K562 (cell line): ENCODE data around the gene NBEAL2. TPM values are rescaled to one million over a fixed set of nuclear protein-coding genes. Genes with fewer than 3 reads are reported as not detected.

Experiments
- ATAC-seq: fragments of 200-7000 bp; cut with Tn5 transposase; 3 replicates; pipeline ENCODE4 v1.9.1; 2020; ENCODE audit warnings: moderate library complexity
- BruUV-seq: library from RNA; stranded (reverse); fragments of 400-500 nt; replicated peaks from 2 replicates; lab custom pipeline; 2021; lab: Mats Ljungman, UMichigan
- CTCF ChIA-PET: fragments of 300-600 bp; formaldehyde crosslinking; extraction: SDS; loops from one replicate; lab custom pipeline; 2021; ENCODE audit warnings: low intra/inter-chr PET ratio; lab: Yijun Ruan, JAX
- POLR2A ChIA-PET: fragments of 300-600, 350-650 bp; sonication (Branson Sonifier 250); formaldehyde crosslinking; extraction: SDS; loops from one replicate; lab custom pipeline; 2021; ENCODE audit warnings: antibody characterized with exemption, inconsistent platforms; lab: Yijun Ruan, JAX
- DNase-seq, 4 experiments: peaks; one replicate each; pipeline versions ENCODE4 v3.0.0 to v3.0.0-alpha.2; 2011 to 2018; ENCODE audit warnings: low spot score in 3 of 4, mixed read lengths in 3 of 4; ENCODE audit errors: extremely low read depth in 1 of 4
- FAIRE-seq: peaks from 2 replicates; lab custom pipeline; 2011; peaks lifted over from hg19 to GRCh38; lab: Jason Lieb, UNC
- H2AFZ ChIP-seq: 2 replicates; pipeline ENCODE4 v1.6.0; 2011; ENCODE audit warnings: low read depth, low read length, control low read depth, inconsistent platforms
- H3K27ac ChIP-seq: fragments of 200-600 bp; 3 replicates; pipeline ENCODE4 v1.8.0; 2011; ENCODE audit warnings: low read depth, mild to moderate bottlenecking, control low read depth, inconsistent platforms, low read length, moderate library complexity, mixed read lengths; ENCODE audit errors: extremely low read depth
- H3K27me3 ChIP-seq, 2 experiments: fragments of 300-600 bp in 1 of 2; 2 replicates in 1 of 2; 3 replicates in 1 of 2; pipeline versions ENCODE4 v1.6.0 to v1.8.0; 2011; ENCODE audit warnings: inconsistent platforms in 2 of 2, low read length in 2 of 2, mild to moderate bottlenecking in 1 of 2, mixed read lengths in 1 of 2, moderate library complexity in 1 of 2; ENCODE audit not compliant: control insufficient read depth in 2 of 2, insufficient read depth in 2 of 2
- H3K36me3 ChIP-seq: fragments of 300-600 bp; 3 replicates; pipeline ENCODE4 v1.8.0; 2011; ENCODE audit warnings: mild to moderate bottlenecking, low read length, inconsistent platforms; ENCODE audit not compliant: control insufficient read depth, insufficient read depth
- H3K4me1 ChIP-seq, 2 experiments: fragments of 200-600 bp in 1 of 2; replicated peaks in 1 of 2; 2 replicates in 1 of 2; 3 replicates in 1 of 2; pipeline versions ENCODE4 v1.5.1 to v1.8.0; 2011; ENCODE audit warnings: inconsistent platforms in 2 of 2, low read length in 2 of 2, mild to moderate bottlenecking in 1 of 2, mixed read lengths in 1 of 2, moderate library complexity in 1 of 2; ENCODE audit not compliant: control insufficient read depth in 2 of 2, insufficient read depth in 2 of 2
- H3K4me2 ChIP-seq: 2 replicates; pipeline ENCODE4 v1.6.1; 2011; ENCODE audit warnings: low read length, control low read depth, inconsistent platforms, mixed read lengths; ENCODE audit not compliant: insufficient read depth
- H3K4me3 ChIP-seq: fragments of 200-600 bp; sonication (generic), shearing (Covaris generic); 2 replicates; pipeline ENCODE4 v1.5.1; 2016; ENCODE audit warnings: control low read depth, inconsistent platforms
- H3K79me2 ChIP-seq: fragments of 200-600 bp; 3 replicates; pipeline ENCODE4 v1.8.0; 2011; ENCODE audit warnings: low read length, inconsistent platforms; ENCODE audit not compliant: control insufficient read depth, insufficient read depth
- H3K9ac ChIP-seq, 2 experiments: 2 replicates each; pipeline versions ENCODE4 v1.6.0 to v1.6.1; 2011; ENCODE audit warnings: low read depth in 2 of 2, low read length in 2 of 2, control low read depth in 1 of 2, inconsistent platforms in 1 of 2, mild to moderate bottlenecking in 1 of 2, mixed read lengths in 1 of 2; ENCODE audit not compliant: insufficient read depth in 1 of 2
- H3K9me1 ChIP-seq: one replicate; pipeline ENCODE4 v1.6.0; 2011; ENCODE audit warnings: inconsistent platforms, mild to moderate bottlenecking, low read length, moderate library complexity; ENCODE audit not compliant: control insufficient read depth, insufficient read depth
- H3K9me3 ChIP-seq: replicated peaks from 2 replicates; pipeline ENCODE4 v1.5.1; 2011; ENCODE audit warnings: low read depth, low read length, inconsistent platforms; ENCODE audit not compliant: control insufficient read depth, insufficient read depth
- H4K20me1 ChIP-seq: replicated peaks from 2 replicates; pipeline ENCODE4 v1.6.1; 2011; ENCODE audit warnings: low read length, inconsistent platforms, mixed read lengths; ENCODE audit not compliant: control insufficient read depth, insufficient read depth
- DPF2 ChIP-seq: fragments of 450-650 bp; IDR thresholded peaks from 2 replicates; pipeline ENCODE4 v1.6.1; 2016
- KHSRP ChIP-seq: fragments of 450-650 bp; IDR thresholded peaks from 2 replicates; pipeline ENCODE4 v1.6.1; 2017
- NCOR1 ChIP-seq: fragments of 450-650 bp; IDR thresholded peaks from 2 replicates; pipeline ENCODE4 v1.6.1; 2016; ENCODE audit warnings: mild to moderate bottlenecking, moderate library complexity
- RREB1 ChIP-seq: fragments of 250-450 bp; sonication (Bioruptor Pico); IDR thresholded peaks from 2 replicates; pipeline ENCODE4 v1.4.0; 2020
- SOX6 ChIP-seq: fragments of 450-650 bp; IDR thresholded peaks from 2 replicates; pipeline ENCODE4 v1.6.1; 2014; ENCODE audit warnings: mild to moderate bottlenecking
- whole genome bisulfite sequencing: fragments of 100-300 bp; shearing (Covaris generic); methylation state at CpG from one replicate; pipeline ENCODE4 v1.1.6; 2016; ENCODE audit warnings: low coverage, mixed read lengths; ENCODE audit not compliant: insufficient coverage; ENCODE audit errors: missing lambda C conversion rate; 5-methylcytosine and 5-hydroxymethylcytosine counted together
- in situ Hi-C: fragments of 300-500 bp; cut with MboI; formaldehyde crosslinking; loops from 4 replicates; pipeline ENCODE4 v1.15.0; 2018; ENCODE audit warnings: inconsistent platforms, mixed read lengths
- intact Hi-C: fragments of 100-400 bp; cut with micrococcal nuclease; formaldehyde crosslinking; loops from 2 replicates; pipeline ENCODE4 v1.14.2; 2022
- polyA plus RNA-seq, 8 experiments: library from polyadenylated mRNA; depleted of rRNA in 4 of 8; stranded (reverse) in 5 of 8; unstranded in 3 of 8; fragments of >200 nt; fragmentation: Nextera tagmentation in 2 of 8; fragmentation: Illumina TruSeq in 1 of 8; extraction: Ambion mirVana in 2 of 8; extraction: Trizol in 1 of 8; gene quantifications; 2 replicates each; pipeline versions ENCODE4 v1.2.1 to v1.2.3, GENCODE V29; 2011 to 2014; ENCODE audit warnings: inconsistent platforms in 1 of 8, missing spikeins in 1 of 8
- total RNA-seq, 7 experiments: library from RNA; depleted of rRNA in 6 of 7; stranded (reverse); fragments of >200 nt in 6 of 7; fragmentation: Illumina TruSeq in 2 of 7; extraction: Trizol in 2 of 7; gene quantifications; 2 replicates each; pipeline versions ENCODE4 v1.2.1 to v1.2.3, GENCODE V29; 2011 to 2021; ENCODE audit warnings: low replicate concordance in 1 of 7

NBEAL2 gene
- total and polyA plus RNA-seq, 9 of the 15 experiments (the other 6 are each of a cell fraction or from before 2014, with no cell fraction given) = 0.06 to 114 (median 29.6) TPM

- Histone ChIP-seq H3K4me1 (peaks cover 2 to 9% of the 10 kb centered on the region in 2 experiments; a peak in 3 of 5 replicates), H3K27ac (no peak overlapping the region), H3K9ac (no peak overlapping the region), H3K27me3 (no peaks in the 10 kb centered on the region), H4K20me1 (no peaks in the 10 kb centered on the region), H3K9me1 (no peaks in the 10 kb centered on the region), H3K9me3 (no peaks in the 10 kb centered on the region), H3K79me2 (no peaks in the 10 kb centered on the region), H3K4me2 (no peak overlapping the region), H3K36me3 (peaks cover 56% of the 10 kb centered on the region), H2AFZ (no peak overlapping the region), H3K4me3 (no peak overlapping the region)
- BruUV-seq = no TSS peak
- intact Hi-C loops (loop anchor here (10.0 kb wide), 2 partner anchors 314 to 364 kb away; no protein-coding TSS in a partner anchor), in situ Hi-C loops (no loop called here)
- ATAC-seq (no peak; the same call in 2 of the 3 replicates), DNase-seq (no peak), FAIRE-seq (peak; percentile 48)
- CTCF ChIA-PET = no interaction called here
- WGBS = 63% methylated on average over 5 of the region's 5 CpGs
- TF ChIP-seq SOX6 = no peak
- TF ChIP-seq DPF2 = no peak
- POLR2A ChIA-PET = interaction anchor here (0.6 to 1.6 kb wide), 6 partner anchors 12 to 611 kb away, joined by 3 to 5 read pairs (median 4); no protein-coding TSS in a partner anchor
These were observed 31.4 kb downstream of the NBEAL2 start for GRCh38 chr3:47010910-47011309.

- intact Hi-C loops = loop anchor here (10.0 kb wide), 2 partner anchors 313 to 363 kb away; no protein-coding TSS in a partner anchor
- CTCF ChIA-PET = no interaction called here
These were observed 31.9 kb downstream of the NBEAL2 start for GRCh38 chr3:47011371-47011770.

More at GRCh38 chr3:47011371-47011770, 31.9 kb downstream of the NBEAL2 start:
- no peak for TF ChIP-seq RREB1 (CRISPR knock-in tag)
- TF ChIP-seq KHSRP = no peak
- no peak for TF ChIP-seq NCOR1
- POLR2A ChIA-PET = interaction anchor here (0.6 to 1.6 kb wide), 5 partner anchors 12 to 312 kb away, joined by 3 to 5 read pairs (median 4); no protein-coding TSS in a partner anchor
- WGBS = 50% methylated on average over 6 of the region's 6 CpGs
- Histone ChIP-seq H2AFZ (no peak overlapping the region), H3K4me2 (no peak overlapping the region), H3K4me1 (peaks cover 7 to 9% of the 10 kb centered on the region in 2 experiments; a peak in 4 of 5 replicates), H3K9ac (no peak overlapping the region), H4K20me1 (no peaks in the 10 kb centered on the region), H3K27ac (no peak overlapping the region), H3K9me3 (no peaks in the 10 kb centered on the region), H3K79me2 (no peaks in the 10 kb centered on the region), H3K9me1 (no peaks in the 10 kb centered on the region), H3K4me3 (no peak overlapping the region), H3K27me3 (no peaks in the 10 kb centered on the region), H3K36me3 (peaks cover 56% of the 10 kb centered on the region)
- DNase-seq (no peak), FAIRE-seq (no peak), ATAC-seq (no peak)
- BruUV-seq = no TSS peak
- in situ Hi-C loops = no loop called here
